H1 (cell line): Measurements from ENCODE around the gene HS6ST3. TPM values are rescaled to one million over a fixed set of nuclear protein-coding genes. Genes with fewer than 3 reads are reported as not detected.

Experiments used
- CTCF ChIA-PET: fragments of 300-600 bp; sonication (Branson Sonifier 250); formaldehyde crosslinking; loops from one replicate; lab custom pipeline; 2021; ENCODE audit not compliant: partially characterized antibody; lab: Charles Lee
- POLR2A ChIA-PET: fragments of 300-600 bp; sonication (Branson Sonifier 250); formaldehyde crosslinking; loops from one replicate; lab custom pipeline; 2021; ENCODE audit warnings: inconsistent platforms; ENCODE audit not compliant: partially characterized antibody; lab: Charles Lee
- DNase-seq, 2 experiments: peaks; one replicate each; pipeline versions ENCODE4 v3.0.0 to v3.0.0-alpha.2; 2010 to 2022; ENCODE audit warnings: low spot score in 2 of 2, low read depth in 1 of 2, mixed read lengths in 1 of 2
- FAIRE-seq: peaks from 2 replicates; lab custom pipeline; 2011; peaks lifted over from hg19 to GRCh38; lab: Jason Lieb, UNC
- H2AFZ ChIP-seq: 2 replicates; pipeline ENCODE4 v1.8.1; 2012; ENCODE audit warnings: low read length, inconsistent platforms
- H2AK5ac ChIP-seq: 2 replicates; pipeline ENCODE4 v1.6.1; 2013; ENCODE audit warnings: low read depth, low read length
- H2BK120ac ChIP-seq: replicated peaks from 2 replicates; pipeline ENCODE3; 2013; ENCODE audit warnings: low read depth, low read length, inconsistent platforms
- H2BK12ac ChIP-seq: 2 replicates; pipeline ENCODE4 v1.6.1; 2013; ENCODE audit warnings: low read depth, low read length
- H2BK15ac ChIP-seq: 2 replicates; pipeline ENCODE4 v1.6.1; 2013; ENCODE audit warnings: low read length
- H2BK20ac ChIP-seq: 2 replicates; pipeline ENCODE4 v1.6.1; 2013; ENCODE audit warnings: low read length
- H2BK5ac ChIP-seq: 2 replicates; pipeline ENCODE4 v1.6.1; 2013; ENCODE audit warnings: low read depth, low read length
- H3K14ac ChIP-seq: 2 replicates; pipeline ENCODE4 v1.6.1; 2013; ENCODE audit warnings: inconsistent platforms; ENCODE audit not compliant: insufficient read length
- H3K18ac ChIP-seq: 2 replicates; pipeline ENCODE4 v1.6.1; 2013; ENCODE audit warnings: low read length; ENCODE audit errors: extremely low read depth
- H3K23ac ChIP-seq: 2 replicates; pipeline ENCODE4 v1.6.1; 2013; ENCODE audit warnings: inconsistent platforms; ENCODE audit not compliant: insufficient read length
- H3K23me2 ChIP-seq: 2 replicates; pipeline ENCODE4 v1.6.1; 2013; ENCODE audit warnings: low read depth, low read length
- H3K27ac ChIP-seq: 2 replicates; pipeline ENCODE4 v1.6.1; 2011; ENCODE audit warnings: low read depth, low read length, inconsistent platforms
- H3K27me3 ChIP-seq, 4 experiments: replicated peaks in 1 of 4; 1 replicate in 1 of 4; 2 replicates in 3 of 4; pipeline versions ENCODE4 v1.6.1 to v1.8.1; 2011 to 2013; ENCODE audit warnings: low read length in 3 of 4, mild to moderate bottlenecking in 3 of 4, inconsistent platforms in 2 of 4, mixed read lengths in 2 of 4, moderate library complexity in 1 of 4; ENCODE audit not compliant: control insufficient read depth in 3 of 4, insufficient read depth in 3 of 4; ENCODE audit errors: extremely low read depth in 1 of 4
- H3K36me3 ChIP-seq, 4 experiments: 2 replicates each; pipeline versions ENCODE4 v1.6.1 to v1.8.1; 2011 to 2013; ENCODE audit warnings: mild to moderate bottlenecking in 4 of 4, low read length in 3 of 4, moderate library complexity in 2 of 4, control low read depth in 1 of 4, inconsistent platforms in 1 of 4; ENCODE audit not compliant: insufficient read depth in 4 of 4, control insufficient read depth in 2 of 4
- H3K4ac ChIP-seq: replicated peaks from 2 replicates; pipeline ENCODE3; 2013; ENCODE audit warnings: low read length, low read depth, mixed read lengths, inconsistent platforms; ENCODE audit not compliant: insufficient read length
- H3K4me1 ChIP-seq, 4 experiments: replicated peaks in 1 of 4; 1 replicate in 1 of 4; 2 replicates in 3 of 4; pipeline versions ENCODE4 v1.6.1 to v1.8.1; 2011 to 2013; ENCODE audit warnings: low read length in 3 of 4, inconsistent platforms in 2 of 4, mixed read lengths in 1 of 4; ENCODE audit not compliant: insufficient read depth in 4 of 4, control insufficient read depth in 3 of 4
- H3K4me2 ChIP-seq, 2 experiments: 2 replicates each; pipeline versions ENCODE4 v1.6.1 to v1.8.1; 2011 to 2013; ENCODE audit warnings: low read depth in 2 of 2, low read length in 2 of 2, control low read depth in 1 of 2, inconsistent platforms in 1 of 2, mild to moderate bottlenecking in 1 of 2; ENCODE audit not compliant: insufficient read depth in 1 of 2
- H3K4me3 ChIP-seq, 4 experiments: fragments of 200-600, 300-600 bp in 1 of 4; sonication (generic), shearing (Covaris generic), sonication (Bioruptor Twin) in 1 of 4; 2 replicates each; pipeline versions ENCODE4 v1.5.1 to v1.8.1; 2011 to 2016; ENCODE audit warnings: low read length in 4 of 4, low read depth in 3 of 4, control low read depth in 2 of 4, inconsistent platforms in 2 of 4, mild to moderate bottlenecking in 2 of 4, mixed read lengths in 1 of 4, moderate library complexity in 1 of 4; ENCODE audit not compliant: insufficient read depth in 2 of 4; ENCODE audit errors: extremely low read depth in 1 of 4
- H3K56ac ChIP-seq: replicated peaks from 2 replicates; pipeline ENCODE3; 2013; ENCODE audit warnings: low read depth, mild to moderate bottlenecking, mixed read lengths, low read length, inconsistent platforms; ENCODE audit not compliant: insufficient read length
- H3K79me1 ChIP-seq: 2 replicates; pipeline ENCODE4 v1.6.1; 2013; ENCODE audit warnings: low read depth, low read length, control low read depth
- H3K79me2 ChIP-seq, 2 experiments: 2 replicates each; pipeline versions ENCODE4 v1.6.1 to v1.8.1; 2012 to 2013; ENCODE audit warnings: low read length in 2 of 2, mild to moderate bottlenecking in 2 of 2, inconsistent platforms in 1 of 2; ENCODE audit not compliant: insufficient read depth in 2 of 2, control insufficient read depth in 1 of 2
- H3K9ac ChIP-seq, 4 experiments: replicated peaks in 1 of 4; 1 replicate in 1 of 4; 2 replicates in 3 of 4; pipeline versions ENCODE4 v1.6.1 to v1.8.1; 2011 to 2013; ENCODE audit warnings: low read depth in 3 of 4, low read length in 3 of 4, control low read depth in 2 of 4, mild to moderate bottlenecking in 2 of 4, moderate library complexity in 2 of 4, inconsistent platforms in 1 of 4; ENCODE audit errors: extremely low read depth in 1 of 4
- H3K9me3 ChIP-seq, 2 experiments: 2 replicates each; pipeline versions ENCODE4 v1.6.1 to v1.8.1; 2012 to 2013; ENCODE audit warnings: mild to moderate bottlenecking in 2 of 2, moderate library complexity in 2 of 2, control low read depth in 1 of 2, inconsistent platforms in 1 of 2, low read depth in 1 of 2, low read length in 1 of 2, mixed read lengths in 1 of 2; ENCODE audit not compliant: insufficient read depth in 2 of 2
- H4K20me1 ChIP-seq, 2 experiments: replicated peaks in 1 of 2; 2 replicates each; pipeline versions ENCODE3 to v1.8.1; 2011 to 2013; ENCODE audit warnings: inconsistent platforms in 2 of 2, low read length in 2 of 2, mild to moderate bottlenecking in 1 of 2; ENCODE audit not compliant: insufficient read depth in 2 of 2, control insufficient read depth in 1 of 2
- H4K5ac ChIP-seq: 2 replicates; pipeline ENCODE4 v1.6.1; 2013; ENCODE audit warnings: low read length, low read depth, mixed read lengths, inconsistent platforms; ENCODE audit not compliant: insufficient read length
- H4K8ac ChIP-seq: 2 replicates; pipeline ENCODE4 v1.8.0; 2013; ENCODE audit warnings: mild to moderate bottlenecking, moderate library complexity, low read length, inconsistent platforms; ENCODE audit not compliant: insufficient read depth; ENCODE audit errors: extremely low read depth
- H4K91ac ChIP-seq: replicated peaks from 2 replicates; pipeline ENCODE3; 2013; ENCODE audit warnings: low read length, mixed read lengths, inconsistent platforms; ENCODE audit not compliant: insufficient read length
- ASH2L ChIP-seq: fragments of 200-600, 300-600 bp; sonication (generic); IDR thresholded peaks from one replicate; pipeline ENCODE4 v1.7.1; 2017; ENCODE audit warnings: low read length
- CEBPB ChIP-seq: IDR thresholded peaks from 2 replicates; pipeline ENCODE4 v1.6.1; 2012; ENCODE audit warnings: low read depth, low read length
- KDM4A ChIP-seq: IDR thresholded peaks from one replicate; pipeline ENCODE4 v1.7.1; 2012; ENCODE audit warnings: low read depth, mild to moderate bottlenecking, moderate library complexity, low read length, inconsistent platforms; ENCODE audit not compliant: severe bottlenecking
- MAFK ChIP-seq: IDR thresholded peaks from 2 replicates; pipeline ENCODE4 v1.6.1; 2012; ENCODE audit warnings: low read depth, mild to moderate bottlenecking, improper control_type of control experiment, low read length
- PHF8 ChIP-seq: fragments of 200-600 bp; sonication (generic); conservative IDR thresholded peaks from 2 replicates; pipeline ENCODE4 v1.7.1; 2012; ENCODE audit warnings: low read depth, mild to moderate bottlenecking, inconsistent platforms, low read length, moderate library complexity
- SRF ChIP-seq: IDR thresholded peaks from 2 replicates; pipeline ENCODE4 v1.6.1; 2011; ENCODE audit warnings: mild to moderate bottlenecking, low read depth, low read length, moderate library complexity
- WGBS, 2 experiments: shearing (Covaris generic) in 1 of 2; methylation state at CpG; one replicate each; pipeline versions ENCODE4 v1.1.6 to v1.1.7; 2013 to 2015; ENCODE audit warnings: low lambda C conversion rate in 2 of 2, mixed read lengths in 2 of 2, inconsistent platforms in 1 of 2, low coverage in 1 of 2, missing lambda C conversion rate in 1 of 2; ENCODE audit not compliant: insufficient replicate concordance in 2 of 2, insufficient coverage in 1 of 2, insufficient read length in 1 of 2; ENCODE audit errors: extremely low coverage in 1 of 2, missing lambda C conversion rate in 1 of 2; 5-methylcytosine and 5-hydroxymethylcytosine counted together
- polyA plus RNA-seq, 7 experiments: library from polyadenylated mRNA; depleted of rRNA in 3 of 7; stranded (reverse) in 5 of 7; unstranded in 2 of 7; fragments of >200 nt in 5 of 7; fragments of 200-250 nt in 2 of 7; gene quantifications; 1 replicate in 5 of 7; 2 replicates in 1 of 7; 4 replicates in 1 of 7; pipeline versions ENCODE4 v1.2.1 to v1.2.3, GENCODE V29; 2011 to 2013; ENCODE audit warnings: missing spikeins in 2 of 7, mixed read lengths in 2 of 7
- total RNA-seq: library from RNA; stranded (reverse); fragmentation: NEBNext Ultra II Directional; extraction: Animal tissue kit (Norgen Biotek cat#: 25700); gene quantifications from 2 replicates; pipeline ENCODE4 v1.2.1, GENCODE V29; 2021
- TF ChIP-seq, protein P1 (sequence below): IDR thresholded peaks from 2 replicates; pipeline ENCODE4 v1.6.1; 2011; ENCODE audit warnings: low read depth, mild to moderate bottlenecking, low read length; ENCODE audit not compliant: insufficient read depth

Gene HS6ST3
- total and polyA plus RNA-seq, 2 of the 8 experiments (the other 6 are each of a cell fraction or from before 2014, with no cell fraction given): 0.45 to 1.2 TPM

DNA sequence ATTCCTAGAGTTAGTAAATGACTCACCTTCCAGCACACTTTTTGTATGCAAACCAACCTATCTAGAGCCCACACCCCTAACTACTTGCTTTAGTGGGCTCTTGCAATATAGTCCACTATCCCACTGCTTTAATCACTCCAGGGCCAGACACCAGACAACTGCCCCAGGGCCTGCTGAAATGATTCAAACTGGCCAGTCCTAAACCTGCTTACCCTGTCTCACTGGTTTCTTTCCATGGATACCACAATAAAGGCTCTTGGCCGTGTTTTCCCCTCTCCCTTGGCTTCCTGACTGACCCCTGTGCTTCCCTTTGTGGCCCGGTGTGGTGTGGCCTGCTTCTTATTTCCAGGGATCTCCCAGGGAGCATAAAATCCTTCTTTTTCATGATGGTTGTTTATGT lies 14.6 kb downstream of the HS6ST3 start:
- no peak overlapping the region for H2BK12ac ChIP-seq
- WGBS, 2 experiments: 61% methylated on average over 2 of the region's 2 CpGs; no CpG with 5 or more reads in 1 of the 2 experiments
- H3K79me2 ChIP-seq: no peaks in the 10 kb centered on the region
- H3K4ac ChIP-seq: no peak overlapping the region
- no peak overlapping the region for H4K5ac ChIP-seq
- no peak overlapping the region for H4K91ac ChIP-seq
- no peak overlapping the region for H2AFZ ChIP-seq
- no peak overlapping the region for H3K4me3 ChIP-seq
- no peaks in the 10 kb centered on the region for H3K27me3 ChIP-seq
- no peak overlapping the region for H2AK5ac ChIP-seq
- no peak overlapping the region for H2BK120ac ChIP-seq
- H3K56ac ChIP-seq: no peak overlapping the region
- no peak overlapping the region for H3K18ac ChIP-seq
- no peak for TF ChIP-seq ASH2L
- no peak for TF ChIP-seq KDM4A
- TF ChIP-seq SRF: no peak
- no peak for TF ChIP-seq PHF8
- TF ChIP-seq, protein P1, sequence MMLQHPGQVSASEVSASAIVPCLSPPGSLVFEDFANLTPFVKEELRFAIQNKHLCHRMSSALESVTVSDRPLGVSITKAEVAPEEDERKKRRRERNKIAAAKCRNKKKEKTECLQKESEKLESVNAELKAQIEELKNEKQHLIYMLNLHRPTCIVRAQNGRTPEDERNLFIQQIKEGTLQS: no peak
- no peak for TF ChIP-seq CEBPB
- TF ChIP-seq MAFK: no peak
- H3K36me3 ChIP-seq: no peaks in the 10 kb centered on the region; a peak in 1 of 8 replicates
- no peak overlapping the region for H3K27ac ChIP-seq
- ChIA-PET CTCF (interaction anchor here (0.6 kb wide), 1 partner anchor 766 kb away, joined by 3 read pairs; no protein-coding TSS in a partner anchor), POLR2A (no interaction called here)
- no peak overlapping the region for H3K9ac ChIP-seq
- no peaks in the 10 kb centered on the region for H4K20me1 ChIP-seq
- H3K9me3 ChIP-seq: peaks cover 22% of the 10 kb centered on the region in 2 experiments
- H3K23me2 ChIP-seq: no peaks in the 10 kb centered on the region
- H3K23ac ChIP-seq: no peak overlapping the region
- peaks cover 0 to 8% (median 4%) of the 10 kb centered on the region in 4 experiments; a peak in 6 of 7 replicates for H3K4me1 ChIP-seq
- no peak overlapping the region for H3K14ac ChIP-seq
- no peak overlapping the region for H4K8ac ChIP-seq
- FAIRE-seq (no peak), DNase-seq (no peak)
- no peak overlapping the region for H2BK20ac ChIP-seq
- no peak overlapping the region for H2BK15ac ChIP-seq
- H3K79me1 ChIP-seq: no peaks in the 10 kb centered on the region
- no peak overlapping the region for H3K4me2 ChIP-seq
- H2BK5ac ChIP-seq: no peak overlapping the region
